Germinal center (tissue), 1 donor: ENCODE results near the gene USF2.
A peak's percentile ranks its signal among the peaks of the same experiment; 100 is the strongest.

Experiments
- DNase-seq: peaks from one replicate; pipeline ENCODE4 v3.0.0; 2012; ENCODE audit warnings: mixed read lengths, low spot score

USF2 gene

GRCh38 chr19:35265900-35266519 lies 2.8 kb upstream of the USF2 start:
- no peak for DNase-seq

DNA sequence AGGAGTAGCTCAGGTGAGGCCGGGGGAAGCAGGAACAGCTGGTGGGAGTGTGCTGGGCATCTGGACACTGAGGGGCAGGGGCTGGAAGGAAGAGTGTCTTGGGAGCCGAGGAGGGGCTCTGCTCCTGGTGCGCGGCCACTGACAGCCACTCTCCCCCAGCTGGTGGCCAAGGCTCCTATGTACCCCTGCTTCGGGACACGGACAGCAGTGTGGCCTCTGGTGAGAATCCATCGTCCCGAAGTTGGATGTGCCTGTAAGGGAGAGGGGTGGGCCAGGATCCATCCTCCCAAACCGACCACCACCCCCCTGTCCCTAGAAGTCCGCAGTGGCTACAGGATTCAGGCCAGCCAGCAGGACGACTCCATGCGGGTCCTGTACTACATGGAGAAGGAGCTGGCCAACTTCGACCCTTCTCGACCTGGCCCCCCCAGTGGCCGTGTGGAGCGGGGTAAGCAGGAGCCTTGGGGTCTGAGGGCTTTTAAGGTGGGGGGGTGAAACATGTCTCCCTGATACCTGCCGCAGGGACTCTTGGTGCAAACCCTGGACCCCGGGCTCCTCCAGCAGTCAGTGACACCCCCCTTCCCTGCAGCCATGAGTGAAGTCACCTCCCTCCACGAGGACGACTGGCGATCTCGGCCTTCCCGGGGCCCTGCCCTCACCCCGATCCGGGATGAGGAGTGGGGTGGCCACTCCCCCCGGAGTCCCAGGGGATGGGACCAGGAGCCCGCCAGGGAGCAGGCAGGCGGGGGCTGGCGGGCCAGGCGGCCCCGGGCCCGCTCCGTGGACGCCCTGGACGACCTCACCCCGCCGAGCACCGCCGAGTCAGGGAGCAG lies 2.0 kb upstream of the USF2 start:
- no peak for DNase-seq

DNA sequence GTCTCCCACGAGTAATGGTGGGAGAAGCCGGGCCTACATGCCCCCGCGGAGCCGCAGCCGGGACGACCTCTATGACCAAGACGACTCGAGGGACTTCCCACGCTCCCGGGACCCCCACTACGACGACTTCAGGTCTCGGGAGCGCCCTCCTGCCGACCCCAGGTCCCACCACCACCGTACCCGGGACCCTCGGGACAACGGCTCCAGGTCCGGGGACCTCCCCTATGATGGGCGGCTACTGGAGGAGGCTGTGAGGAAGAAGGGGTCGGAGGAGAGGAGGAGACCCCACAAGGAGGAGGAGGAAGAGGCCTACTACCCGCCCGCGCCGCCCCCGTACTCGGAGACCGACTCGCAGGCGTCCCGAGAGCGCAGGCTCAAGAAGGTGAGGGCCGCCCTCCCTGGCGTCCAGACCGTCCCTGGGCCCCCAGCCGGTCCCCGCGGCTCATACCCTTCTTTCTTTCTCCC lies 1.4 kb upstream of the USF2 start:
- no peak for DNase-seq

DNA sequence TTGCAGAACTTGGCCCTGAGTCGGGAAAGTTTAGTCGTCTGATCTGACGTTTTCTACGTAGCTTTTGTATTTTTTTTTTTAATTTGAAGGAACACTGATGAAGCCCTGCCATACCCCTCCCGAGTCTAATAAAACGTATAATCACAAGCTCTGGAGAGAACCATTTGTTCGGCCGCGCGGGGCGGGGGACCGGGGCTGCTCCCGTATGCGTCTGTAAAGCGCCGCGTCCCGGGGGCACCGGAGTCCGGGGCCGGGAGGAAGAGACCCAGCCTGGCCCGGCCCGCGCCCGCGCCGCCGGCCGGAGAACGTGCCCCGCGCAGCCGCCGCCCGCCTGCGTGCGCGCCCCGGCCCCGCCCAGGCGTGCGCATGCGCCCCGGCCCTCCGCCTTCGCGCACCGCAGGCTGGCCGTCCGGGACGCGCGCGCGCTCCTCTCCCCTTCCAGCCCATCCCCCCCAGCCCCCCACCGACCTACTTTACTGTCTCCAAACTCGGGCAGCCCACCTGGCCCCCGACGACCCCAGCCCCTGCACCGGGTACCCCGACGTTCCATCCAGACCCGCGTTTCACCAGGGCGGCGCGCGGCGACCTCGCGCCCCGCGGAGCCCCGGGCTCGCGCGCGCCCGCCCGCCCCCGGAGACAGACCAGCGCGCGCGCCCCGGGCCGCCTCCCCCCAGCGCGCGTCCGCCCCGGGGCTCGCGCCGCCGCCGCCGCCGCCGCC lies 785 bp upstream of the USF2 start:
- peak; percentile 98 for DNase-seq

DNA sequence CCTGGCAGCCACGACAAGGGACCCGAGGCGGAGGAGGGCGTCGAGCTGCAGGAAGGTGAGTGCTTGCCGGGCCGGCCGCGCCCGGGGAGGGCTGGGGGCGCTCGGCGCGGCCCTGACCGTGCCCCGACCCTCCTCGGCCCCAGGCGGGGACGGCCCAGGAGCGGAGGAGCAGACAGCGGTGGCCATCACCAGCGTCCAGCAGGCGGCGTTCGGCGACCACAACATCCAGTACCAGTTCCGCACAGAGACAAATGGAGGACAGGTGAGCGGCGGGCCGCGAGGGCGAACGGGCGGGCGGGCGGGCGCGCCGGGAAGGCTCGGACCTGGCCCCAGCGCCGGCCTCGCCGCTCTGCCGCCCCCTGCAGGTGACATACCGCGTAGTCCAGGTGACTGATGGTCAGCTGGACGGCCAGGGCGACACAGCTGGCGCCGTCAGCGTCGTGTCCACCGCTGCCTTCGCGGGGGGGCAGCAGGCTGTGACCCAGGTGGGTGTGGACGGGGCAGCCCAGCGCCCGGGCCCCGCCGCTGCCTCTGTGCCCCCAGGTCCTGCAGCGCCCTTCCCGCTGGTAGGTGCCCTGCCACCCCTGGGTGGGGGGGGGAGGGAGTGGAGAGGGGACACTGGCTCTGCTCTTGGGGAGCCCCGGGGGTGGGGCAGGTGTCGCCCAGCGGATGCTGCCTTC lies 816 bp downstream of the USF2 start:
- peak; percentile 77 for DNase-seq

DNA sequence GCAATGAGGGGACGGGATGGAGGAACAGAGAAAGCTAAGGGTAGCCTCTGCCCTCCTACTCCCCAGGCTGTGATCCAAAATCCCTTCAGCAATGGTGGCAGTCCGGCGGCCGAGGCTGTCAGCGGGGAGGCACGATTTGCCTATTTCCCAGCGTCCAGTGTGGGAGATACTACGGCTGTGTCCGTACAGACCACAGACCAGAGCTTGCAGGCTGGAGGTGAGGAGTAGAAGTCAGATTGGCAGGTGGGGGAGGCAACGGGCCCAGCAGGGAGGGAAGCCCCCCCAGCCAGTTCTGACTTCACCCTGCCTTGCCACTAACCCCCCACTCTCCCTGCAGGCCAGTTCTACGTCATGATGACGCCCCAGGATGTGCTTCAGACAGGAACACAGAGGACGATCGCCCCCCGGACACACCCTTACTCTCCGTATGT lies 1.6 kb downstream of the USF2 start:
- no peak for DNase-seq

GRCh38 chr19:35271546-35271945 lies 2.8 kb downstream of the USF2 start:
- DNase-seq: no peak

- no peak for DNase-seq
Observed at GRCh38 chr19:35272122-35272719, 3.5 kb downstream of the USF2 start.

DNA sequence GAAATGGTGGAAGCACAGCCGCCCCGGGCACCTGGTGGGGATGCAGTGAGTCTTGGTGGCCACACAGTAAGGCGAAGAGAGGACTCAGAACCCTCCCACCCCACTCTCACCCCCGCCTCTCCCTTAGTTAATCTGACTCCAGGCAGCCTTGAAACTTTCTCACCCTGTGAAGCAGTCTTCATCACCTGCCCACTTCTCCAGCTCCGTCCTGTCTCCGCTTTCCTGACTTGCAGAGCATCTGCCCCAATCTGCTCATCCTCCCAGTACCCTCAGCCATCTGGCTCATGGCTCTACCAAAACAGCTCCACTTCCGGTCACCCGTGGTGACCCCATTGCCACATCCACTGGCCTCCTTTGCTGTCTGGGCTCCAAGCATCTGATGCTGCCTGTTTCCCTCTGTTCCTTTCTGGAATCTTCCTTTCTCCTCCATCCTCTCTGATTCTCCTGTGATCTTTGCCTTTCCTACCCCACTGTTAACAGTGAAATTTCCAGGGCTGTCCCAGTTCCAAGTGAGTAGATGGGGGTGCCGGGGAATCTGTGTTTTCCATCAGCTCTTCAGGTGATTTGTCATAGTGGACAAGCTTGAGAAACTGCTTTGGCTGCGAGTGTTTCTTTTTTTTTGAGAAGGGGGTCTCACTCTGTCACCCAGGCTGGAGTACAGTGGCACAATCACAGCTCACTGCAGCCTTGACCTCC lies 4.3 kb downstream of the USF2 start:
- no peak for DNase-seq

- DNase-seq: no peak
Observed at GRCh38 chr19:35273686-35274259, 5.0 kb downstream of the USF2 start.

GRCh38 chr19:35274323-35274722 lies 5.6 kb downstream of the USF2 start:
- DNase-seq: no peak

DNA sequence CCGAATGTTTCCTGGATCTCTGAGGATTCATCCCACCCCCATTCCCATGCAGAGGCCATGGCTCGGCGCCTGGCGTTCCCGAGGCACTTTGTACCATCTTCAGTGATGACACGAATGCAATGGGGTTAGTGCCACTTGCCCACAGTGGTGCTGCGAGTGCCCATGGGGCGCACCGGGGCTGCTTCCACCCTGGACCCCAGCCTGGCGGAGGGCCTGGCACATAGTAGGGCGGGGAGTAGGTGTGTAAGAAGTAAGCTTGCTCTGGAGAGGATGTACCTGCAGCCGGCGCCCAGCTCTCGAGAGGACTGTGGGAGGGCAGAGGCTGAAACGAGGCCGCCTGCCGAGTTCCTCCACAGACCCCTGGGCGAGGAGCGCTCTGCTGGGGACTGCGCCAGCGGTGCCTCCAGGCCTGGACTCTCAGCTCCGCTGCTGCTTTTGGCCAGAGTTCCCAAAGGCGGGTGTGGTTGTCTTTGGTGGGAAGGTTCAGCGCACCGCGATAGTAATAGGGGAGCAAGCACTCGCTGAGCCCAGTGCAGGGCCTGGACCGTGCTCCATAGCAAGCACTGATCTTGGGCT lies 8.0 kb downstream of the USF2 start:
- DNase-seq: no peak

- DNase-seq: no peak
Observed at GRCh38 chr19:35278578-35279284, 10.0 kb downstream of the USF2 start.

DNA sequence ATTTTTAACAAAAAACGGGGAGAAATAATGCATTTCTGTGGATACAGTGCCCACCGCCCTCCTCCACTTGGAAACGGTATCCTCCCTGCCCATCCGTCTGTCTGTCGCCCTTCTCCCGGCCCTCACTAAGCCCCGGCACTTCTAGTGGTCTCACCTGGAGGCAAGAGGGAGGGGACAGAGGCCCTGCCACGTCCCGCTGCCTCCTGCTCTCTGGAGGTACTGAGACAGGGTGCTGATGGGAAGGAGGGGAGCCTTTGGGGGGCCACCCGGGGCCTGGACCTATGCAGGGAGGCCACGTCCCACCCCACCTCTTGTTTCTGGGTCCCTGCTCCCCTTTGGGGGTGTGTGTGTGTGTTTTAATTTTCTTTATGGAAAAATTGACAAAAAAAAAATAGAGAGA lies 10.6 kb downstream of the USF2 start:
- no peak for DNase-seq

GRCh38 chr19:35279985-35280821 lies 11.4 kb downstream of the USF2 start:
- DNase-seq: peak; percentile 66

DNA sequence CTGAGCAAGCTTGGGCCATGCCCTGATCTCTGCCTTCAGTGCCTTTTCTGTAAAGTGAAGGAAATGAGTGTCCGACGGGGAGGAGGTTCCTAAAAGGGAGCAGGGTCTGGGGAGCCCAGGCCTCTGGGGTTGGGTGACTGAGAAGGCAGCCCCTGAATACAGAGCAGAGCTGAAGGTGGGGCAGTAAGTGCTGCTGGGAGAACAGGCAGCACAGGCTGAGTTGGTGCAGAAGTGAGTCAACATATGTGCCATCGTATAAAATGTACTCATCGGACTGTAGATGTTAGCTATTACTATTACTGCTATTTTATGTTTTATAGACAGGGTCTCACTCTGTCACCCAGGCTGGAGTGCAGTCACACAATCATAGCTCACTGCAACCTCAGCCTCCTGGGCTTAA lies 12.5 kb downstream of the USF2 start:
- DNase-seq: no peak

DNA sequence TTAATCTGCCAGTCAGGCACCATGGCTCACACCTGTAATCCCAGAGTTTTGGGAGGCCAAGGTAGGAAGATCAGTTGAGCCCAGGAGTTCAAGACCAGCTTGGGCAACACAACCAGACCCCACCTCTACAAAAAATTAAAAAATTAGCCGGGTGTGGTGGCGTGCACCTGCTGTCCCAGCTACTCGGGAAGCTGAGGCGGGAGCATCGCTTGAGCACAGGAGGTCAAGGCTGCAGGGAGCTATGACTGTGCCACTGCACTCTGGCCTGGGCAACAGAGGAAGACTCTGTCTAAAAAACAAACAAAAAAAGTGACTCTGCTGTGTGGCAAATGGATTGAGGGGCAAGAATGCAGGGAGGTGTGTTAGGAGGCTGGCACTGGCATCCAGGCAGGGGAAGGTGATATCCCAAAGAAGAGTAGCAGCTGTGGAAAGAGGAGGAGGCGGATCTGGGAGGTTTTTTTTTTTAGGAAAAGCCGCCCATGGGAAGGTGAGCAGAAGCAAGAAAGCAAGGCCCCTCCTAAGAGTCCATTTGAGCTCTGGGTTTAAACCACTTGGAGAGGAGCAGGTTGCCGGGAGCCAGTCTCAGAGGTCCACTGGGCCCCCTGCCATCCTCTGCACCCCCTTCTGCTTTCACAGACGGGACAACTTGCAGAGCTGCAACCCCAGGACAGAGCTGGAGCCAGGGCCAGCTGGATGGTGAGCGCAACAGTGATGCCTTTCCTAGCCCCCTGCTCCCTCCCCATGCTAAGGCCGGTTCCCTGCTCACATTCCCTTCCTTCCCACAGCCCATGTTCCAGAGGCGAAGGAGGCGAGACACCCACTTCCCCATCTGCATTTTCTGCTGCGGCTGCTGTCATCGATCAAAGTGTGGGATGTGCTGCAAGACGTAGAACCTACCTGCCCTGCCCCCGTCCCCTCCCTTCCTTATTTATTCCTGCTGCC lies 15.7 kb downstream of the USF2 start:
- DNase-seq: no peak

GRCh38 chr19:35285095-35285449 lies 16.3 kb downstream of the USF2 start:
- DNase-seq: no peak
